GM23338 (cell line): ENCODE measurements around the gene CDHR4. TPM values are rescaled to one million over a fixed set of nuclear protein-coding genes. Genes with fewer than 3 reads are reported as not detected.

Experiments
- ATAC-seq: fragments of 200-7000 bp; cut with Tn5 transposase; 3 replicates; pipeline ENCODE4 v1.9.1; 2020
- DNase-seq: peaks from one replicate; pipeline ENCODE4 v3.0.0-alpha.2; 2015; ENCODE audit warnings: low spot score
- H2AFZ ChIP-seq: fragments of 200-600 bp; sonication (generic); 2 replicates; pipeline ENCODE4 v1.8.0; 2016; ENCODE audit warnings: antibody characterized with exemption, mild to moderate bottlenecking, moderate library complexity
- H3F3A ChIP-seq: fragments of 200-600 bp; sonication (generic); replicated peaks from 2 replicates; pipeline ENCODE4 v1.8.0; 2017; ENCODE audit warnings: antibody characterized with exemption, mixed run types, low read depth
- H3K27ac ChIP-seq: fragments of 200-600 bp; sonication (generic); 2 replicates; pipeline ENCODE4 v1.6.1; 2016; ENCODE audit warnings: low read depth
- H3K27me3 ChIP-seq: fragments of 200-600 bp; sonication (generic); 2 replicates; pipeline ENCODE4 v1.8.0; 2016; ENCODE audit warnings: mild to moderate bottlenecking, mixed run types, moderate library complexity; ENCODE audit not compliant: insufficient read depth
- H3K36me3 ChIP-seq: fragments of 200-600 bp; sonication (generic); 2 replicates; pipeline ENCODE4 v1.8.0; 2016; ENCODE audit warnings: mild to moderate bottlenecking; ENCODE audit not compliant: insufficient read depth
- H3K4me1 ChIP-seq: fragments of 200-600 bp; sonication (generic); 2 replicates; pipeline ENCODE4 v1.8.0; 2016; ENCODE audit warnings: mild to moderate bottlenecking, moderate library complexity; ENCODE audit not compliant: insufficient read depth
- H3K4me2 ChIP-seq: fragments of 200-600 bp; sonication (generic); 2 replicates; pipeline ENCODE4 v1.7.1; 2017; ENCODE audit warnings: mixed run types
- H3K4me3 ChIP-seq: fragments of 200-600 bp; sonication (generic); 2 replicates; pipeline ENCODE4 v1.6.1; 2016; ENCODE audit warnings: mixed run types
- H3K79me2 ChIP-seq: fragments of 200-600 bp; sonication (generic); replicated peaks from 2 replicates; pipeline ENCODE4 v1.8.0; 2017; ENCODE audit warnings: mild to moderate bottlenecking; ENCODE audit not compliant: insufficient read depth
- H3K9me2 ChIP-seq: fragments of 200-600 bp; sonication (generic); 2 replicates; pipeline ENCODE4 v1.8.0; 2017; ENCODE audit not compliant: insufficient read depth
- H4K20me1 ChIP-seq: fragments of 200-600 bp; sonication (generic); replicated peaks from 2 replicates; pipeline ENCODE4 v1.8.0; 2017; ENCODE audit warnings: mild to moderate bottlenecking; ENCODE audit not compliant: insufficient read depth
- H3K27ac Mint-ChIP-seq: 2 replicates; pipeline ENCODE4 v1.8.0; 2020; ENCODE audit warnings: inconsistent platforms, mild to moderate bottlenecking, moderate library complexity, mixed read lengths
- H3K27me3 Mint-ChIP-seq: 3 replicates; pipeline ENCODE4 v1.8.0; 2022; ENCODE audit warnings: low read depth, mild to moderate bottlenecking, moderate library complexity, mixed read lengths, inconsistent platforms; ENCODE audit not compliant: insufficient read depth, poor library complexity
- H3K36me3 Mint-ChIP-seq: 3 replicates; pipeline ENCODE4 v1.8.0; 2021; ENCODE audit warnings: low read depth, mild to moderate bottlenecking, inconsistent platforms, moderate library complexity, mixed read lengths
- H3K4me1 Mint-ChIP-seq: 3 replicates; pipeline ENCODE4 v1.8.0; 2020; ENCODE audit warnings: mild to moderate bottlenecking, inconsistent platforms, mixed read lengths
- H3K4me3 Mint-ChIP-seq: 3 replicates; pipeline ENCODE4 v1.8.0; 2021; ENCODE audit warnings: moderate library complexity, mild to moderate bottlenecking, inconsistent platforms, mixed read lengths
- H3K9me3 Mint-ChIP-seq: 3 replicates; pipeline ENCODE4 v1.8.0; 2020; ENCODE audit warnings: moderate library complexity, mild to moderate bottlenecking, inconsistent platforms, mixed read lengths
- CREB1 ChIP-seq: fragments of 250-450 bp; sonication (Bioruptor Pico); IDR thresholded peaks from 2 replicates; pipeline ENCODE4 v1.5.0; 2020; ENCODE audit warnings: low read depth, mild to moderate bottlenecking, moderate library complexity
- EZH2phosphoT487 ChIP-seq: fragments of 200-600 bp; sonication (generic); IDR thresholded peaks from one replicate; pipeline ENCODE4 v1.8.1; 2018; ENCODE audit warnings: antibody characterized with exemption; ENCODE audit not compliant: unreplicated experiment
- NANOG ChIP-seq: IDR thresholded peaks from 2 replicates; pipeline ENCODE4 v1.6.1; 2016; ENCODE audit warnings: antibody characterized with exemption, borderline replicate concordance
- POLR2AphosphoS5 ChIP-seq: IDR thresholded peaks from 2 replicates; pipeline ENCODE4 v1.6.1; 2016; ENCODE audit warnings: antibody characterized with exemption, low read depth
- STAT1 ChIP-seq: IDR thresholded peaks from one replicate; pipeline ENCODE4 v1.6.1; 2016; ENCODE audit warnings: antibody characterized with exemption; ENCODE audit not compliant: unreplicated experiment
- polyA plus RNA-seq: library from polyadenylated mRNA; unstranded; fragments of >200 nt; fragmentation: Nextera tagmentation; extraction: Ambion mirVana; gene quantifications from 2 replicates; pipeline ENCODE4 v1.2.1, GENCODE V29; 2016
- total RNA-seq: library from RNA; depleted of rRNA; stranded (reverse); fragments of >200 nt; shearing (Covaris generic); gene quantifications from 2 replicates; pipeline ENCODE4 v1.2.3, GENCODE V29; 2014
- TF ChIP-seq, protein P1 (sequence below): IDR thresholded peaks from one replicate; pipeline ENCODE4 v1.6.1; 2018; ENCODE audit warnings: antibody characterized with exemption; ENCODE audit not compliant: unreplicated experiment
- TF ChIP-seq, protein P2 (sequence below): IDR thresholded peaks from 2 replicates; pipeline ENCODE4 v1.6.1; 2016; ENCODE audit warnings: antibody characterized with exemption
- TF ChIP-seq, protein P3 (sequence below): fragments of 250-450 bp; sonication (Bioruptor Pico); IDR thresholded peaks from 2 replicates; pipeline ENCODE4 v1.5.0; 2020; ENCODE audit warnings: mild to moderate bottlenecking, moderate library complexity

Gene CDHR4
- total and polyA plus RNA-seq, 2 experiments from 2014 or later = 0.24 to 0.26 TPM

DNA sequence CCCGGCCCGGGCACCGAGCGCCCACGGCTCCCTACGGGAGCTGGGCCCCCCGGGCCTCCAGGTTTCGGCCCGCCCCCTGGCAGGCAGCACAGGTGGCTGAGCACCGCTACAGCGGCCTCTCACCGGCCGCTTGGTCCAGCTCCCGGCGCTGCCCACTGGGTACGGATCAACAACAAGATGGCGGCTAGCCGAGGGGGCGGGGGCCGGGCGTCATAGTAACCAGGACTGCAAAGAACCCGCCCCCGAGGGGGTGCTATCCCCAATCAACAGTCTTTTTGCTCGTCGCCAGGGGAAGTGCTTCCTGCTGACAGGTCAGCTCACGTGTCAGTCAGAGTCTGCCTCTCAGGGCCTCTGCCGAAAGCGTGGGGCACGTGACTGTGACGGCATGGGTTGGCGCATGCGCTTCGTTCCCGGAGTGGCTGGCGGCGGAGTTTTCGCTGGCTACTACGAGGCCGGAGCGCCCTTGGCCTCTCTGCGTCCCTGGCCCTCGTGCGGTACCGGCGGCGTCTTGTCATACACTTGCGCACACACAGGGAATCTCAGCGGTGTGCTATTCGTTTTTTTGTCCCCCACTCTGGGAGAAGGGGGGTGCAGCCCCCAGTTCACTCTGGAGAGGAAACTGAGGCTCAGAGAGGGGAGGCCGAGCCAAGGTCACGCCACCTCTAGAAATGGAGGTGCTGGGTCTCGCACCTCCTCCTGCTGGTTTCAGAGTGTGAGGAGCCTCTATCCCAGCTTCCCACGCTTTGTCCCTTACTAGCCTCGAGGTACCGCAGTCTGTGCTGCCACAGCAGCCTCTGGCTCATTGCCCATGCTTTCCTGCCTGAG is 13.1 kb downstream of the CDHR4 start, which contains the start of gene IP6K1:
IP6K1 (minus strand) TSS at position 186 of the 825 bp plus-strand sequence. CDS start 38,502 bp downstream, outside the sequence.
- TF ChIP-seq POLR2AphosphoS5 (peak; percentile 95), EZH2phosphoT487 (no peak), CREB1 (CRISPR knock-in tag) (peak; percentile 92)
- no peaks in the 10 kb centered on the region for H3K9me3 Mint-ChIP-seq
- no peaks in the 10 kb centered on the region for H3K27me3 ChIP-seq
- H4K20me1 ChIP-seq = peaks cover 8% of the 10 kb centered on the region
- H3K9me2 ChIP-seq = no peaks in the 10 kb centered on the region
- peaks cover 14% of the 10 kb centered on the region for H3K36me3 ChIP-seq
- peak within 1 kb of the TSS; percentile 86 for H3K4me2 ChIP-seq
- DNase-seq (peak; percentile 100), ATAC-seq (peak; percentile 90)
- H3K4me3 Mint-ChIP-seq = peak within 1 kb of the TSS; percentile 90
- H3K27me3 Mint-ChIP-seq = peaks cover 5% of the 10 kb centered on the region
- peaks cover 7% of the 10 kb centered on the region for H3K4me1 ChIP-seq
- H3K27ac Mint-ChIP-seq = peak within 1 kb of the TSS; percentile 95
- peaks cover 46% of the 10 kb centered on the region for H3K79me2 ChIP-seq
- H3K36me3 Mint-ChIP-seq = peaks cover 19% of the 10 kb centered on the region
- H2AFZ ChIP-seq = peak within 1 kb of the TSS; percentile 88
- no peaks in the 10 kb centered on the region; the same call in 1 of the 2 replicates for H3F3A ChIP-seq
- H3K27ac ChIP-seq = peak within 1 kb of the TSS; percentile 74; the same call in 1 of the 2 replicates
- H3K4me3 ChIP-seq = peak within 1 kb of the TSS; percentile 96
- H3K4me1 Mint-ChIP-seq = peaks cover 7% of the 10 kb centered on the region

DNA sequence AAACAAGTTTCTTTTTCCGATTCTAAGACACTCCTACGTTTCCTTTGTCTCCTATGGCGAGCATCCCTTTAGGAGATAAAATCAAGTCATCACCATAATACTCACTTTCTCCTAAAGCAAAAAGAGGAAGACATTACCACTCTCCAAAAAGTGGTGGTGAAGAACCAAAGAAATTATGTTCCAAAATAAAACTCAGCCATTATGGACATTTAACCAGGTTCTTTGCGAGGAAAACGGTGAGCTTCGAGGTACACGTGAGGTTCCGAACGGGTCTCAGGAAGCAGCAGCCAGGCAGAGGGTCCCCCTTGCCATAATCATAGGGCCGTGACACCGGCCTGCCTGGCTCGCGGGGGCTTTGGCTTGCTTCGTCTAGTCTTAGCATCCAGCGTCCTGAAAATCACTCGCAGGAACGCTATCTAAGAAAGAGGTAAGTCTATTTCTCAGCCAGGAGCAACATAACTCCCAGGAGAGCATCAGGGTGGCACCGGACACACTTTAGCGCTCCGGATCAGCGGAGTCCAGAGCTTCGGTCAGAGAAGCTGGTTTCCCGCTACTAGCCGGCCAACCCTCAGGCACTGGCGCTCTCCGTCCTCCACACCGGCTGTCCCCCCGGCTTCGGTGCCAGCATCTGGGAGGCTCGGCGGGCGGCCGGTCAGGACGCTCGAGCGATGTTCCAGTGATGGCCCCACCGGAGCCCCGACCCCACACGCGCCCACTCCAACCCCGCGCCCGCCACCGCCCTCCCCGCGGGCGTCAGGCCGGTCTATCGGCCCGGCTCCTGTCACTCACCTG is 13.9 kb downstream of the CDHR4 start:
- ATAC-seq (peak; percentile 49), DNase-seq (peak; percentile 63)
- no peaks in the 10 kb centered on the region for H3K9me2 ChIP-seq
- peaks cover 24% of the 10 kb centered on the region for H3K36me3 Mint-ChIP-seq
- peaks cover 5% of the 10 kb centered on the region for H3K27me3 Mint-ChIP-seq
- peak overlapping the region; percentile 90 for H3K4me3 Mint-ChIP-seq
- peaks cover 17% of the 10 kb centered on the region for H4K20me1 ChIP-seq
- peaks cover 55% of the 10 kb centered on the region for H3K79me2 ChIP-seq
- no peaks in the 10 kb centered on the region for H3K9me3 Mint-ChIP-seq
- H2AFZ ChIP-seq = peak overlapping the region; percentile 74; the same call in 1 of the 2 replicates
- peak overlapping the region; percentile 86 for H3K27ac Mint-ChIP-seq
- peaks cover 20% of the 10 kb centered on the region for H3K36me3 ChIP-seq
- H3K27me3 ChIP-seq = no peaks in the 10 kb centered on the region
- H3K4me1 ChIP-seq = peaks cover 7% of the 10 kb centered on the region
- H3K27ac ChIP-seq = peak overlapping the region; percentile 74; the same call in 1 of the 2 replicates
- H3K4me3 ChIP-seq = peak overlapping the region; percentile 96
- H3K4me1 Mint-ChIP-seq = peaks cover 7% of the 10 kb centered on the region
- no peaks in the 10 kb centered on the region; the same call in 1 of the 2 replicates for H3F3A ChIP-seq
- peak overlapping the region; percentile 86 for H3K4me2 ChIP-seq
- TF ChIP-seq, protein P1, sequence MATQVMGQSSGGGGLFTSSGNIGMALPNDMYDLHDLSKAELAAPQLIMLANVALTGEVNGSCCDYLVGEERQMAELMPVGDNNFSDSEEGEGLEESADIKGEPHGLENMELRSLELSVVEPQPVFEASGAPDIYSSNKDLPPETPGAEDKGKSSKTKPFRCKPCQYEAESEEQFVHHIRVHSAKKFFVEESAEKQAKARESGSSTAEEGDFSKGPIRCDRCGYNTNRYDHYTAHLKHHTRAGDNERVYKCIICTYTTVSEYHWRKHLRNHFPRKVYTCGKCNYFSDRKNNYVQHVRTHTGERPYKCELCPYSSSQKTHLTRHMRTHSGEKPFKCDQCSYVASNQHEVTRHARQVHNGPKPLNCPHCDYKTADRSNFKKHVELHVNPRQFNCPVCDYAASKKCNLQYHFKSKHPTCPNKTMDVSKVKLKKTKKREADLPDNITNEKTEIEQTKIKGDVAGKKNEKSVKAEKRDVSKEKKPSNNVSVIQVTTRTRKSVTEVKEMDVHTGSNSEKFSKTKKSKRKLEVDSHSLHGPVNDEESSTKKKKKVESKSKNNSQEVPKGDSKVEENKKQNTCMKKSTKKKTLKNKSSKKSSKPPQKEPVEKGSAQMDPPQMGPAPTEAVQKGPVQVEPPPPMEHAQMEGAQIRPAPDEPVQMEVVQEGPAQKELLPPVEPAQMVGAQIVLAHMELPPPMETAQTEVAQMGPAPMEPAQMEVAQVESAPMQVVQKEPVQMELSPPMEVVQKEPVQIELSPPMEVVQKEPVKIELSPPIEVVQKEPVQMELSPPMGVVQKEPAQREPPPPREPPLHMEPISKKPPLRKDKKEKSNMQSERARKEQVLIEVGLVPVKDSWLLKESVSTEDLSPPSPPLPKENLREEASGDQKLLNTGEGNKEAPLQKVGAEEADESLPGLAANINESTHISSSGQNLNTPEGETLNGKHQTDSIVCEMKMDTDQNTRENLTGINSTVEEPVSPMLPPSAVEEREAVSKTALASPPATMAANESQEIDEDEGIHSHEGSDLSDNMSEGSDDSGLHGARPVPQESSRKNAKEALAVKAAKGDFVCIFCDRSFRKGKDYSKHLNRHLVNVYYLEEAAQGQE = no peak
- TF ChIP-seq NANOG (no peak), STAT1 (no peak)
- TF ChIP-seq, protein P2, sequence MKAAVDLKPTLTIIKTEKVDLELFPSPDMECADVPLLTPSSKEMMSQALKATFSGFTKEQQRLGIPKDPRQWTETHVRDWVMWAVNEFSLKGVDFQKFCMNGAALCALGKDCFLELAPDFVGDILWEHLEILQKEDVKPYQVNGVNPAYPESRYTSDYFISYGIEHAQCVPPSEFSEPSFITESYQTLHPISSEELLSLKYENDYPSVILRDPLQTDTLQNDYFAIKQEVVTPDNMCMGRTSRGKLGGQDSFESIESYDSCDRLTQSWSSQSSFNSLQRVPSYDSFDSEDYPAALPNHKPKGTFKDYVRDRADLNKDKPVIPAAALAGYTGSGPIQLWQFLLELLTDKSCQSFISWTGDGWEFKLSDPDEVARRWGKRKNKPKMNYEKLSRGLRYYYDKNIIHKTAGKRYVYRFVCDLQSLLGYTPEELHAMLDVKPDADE = no peak
- TF ChIP-seq, protein P3, sequence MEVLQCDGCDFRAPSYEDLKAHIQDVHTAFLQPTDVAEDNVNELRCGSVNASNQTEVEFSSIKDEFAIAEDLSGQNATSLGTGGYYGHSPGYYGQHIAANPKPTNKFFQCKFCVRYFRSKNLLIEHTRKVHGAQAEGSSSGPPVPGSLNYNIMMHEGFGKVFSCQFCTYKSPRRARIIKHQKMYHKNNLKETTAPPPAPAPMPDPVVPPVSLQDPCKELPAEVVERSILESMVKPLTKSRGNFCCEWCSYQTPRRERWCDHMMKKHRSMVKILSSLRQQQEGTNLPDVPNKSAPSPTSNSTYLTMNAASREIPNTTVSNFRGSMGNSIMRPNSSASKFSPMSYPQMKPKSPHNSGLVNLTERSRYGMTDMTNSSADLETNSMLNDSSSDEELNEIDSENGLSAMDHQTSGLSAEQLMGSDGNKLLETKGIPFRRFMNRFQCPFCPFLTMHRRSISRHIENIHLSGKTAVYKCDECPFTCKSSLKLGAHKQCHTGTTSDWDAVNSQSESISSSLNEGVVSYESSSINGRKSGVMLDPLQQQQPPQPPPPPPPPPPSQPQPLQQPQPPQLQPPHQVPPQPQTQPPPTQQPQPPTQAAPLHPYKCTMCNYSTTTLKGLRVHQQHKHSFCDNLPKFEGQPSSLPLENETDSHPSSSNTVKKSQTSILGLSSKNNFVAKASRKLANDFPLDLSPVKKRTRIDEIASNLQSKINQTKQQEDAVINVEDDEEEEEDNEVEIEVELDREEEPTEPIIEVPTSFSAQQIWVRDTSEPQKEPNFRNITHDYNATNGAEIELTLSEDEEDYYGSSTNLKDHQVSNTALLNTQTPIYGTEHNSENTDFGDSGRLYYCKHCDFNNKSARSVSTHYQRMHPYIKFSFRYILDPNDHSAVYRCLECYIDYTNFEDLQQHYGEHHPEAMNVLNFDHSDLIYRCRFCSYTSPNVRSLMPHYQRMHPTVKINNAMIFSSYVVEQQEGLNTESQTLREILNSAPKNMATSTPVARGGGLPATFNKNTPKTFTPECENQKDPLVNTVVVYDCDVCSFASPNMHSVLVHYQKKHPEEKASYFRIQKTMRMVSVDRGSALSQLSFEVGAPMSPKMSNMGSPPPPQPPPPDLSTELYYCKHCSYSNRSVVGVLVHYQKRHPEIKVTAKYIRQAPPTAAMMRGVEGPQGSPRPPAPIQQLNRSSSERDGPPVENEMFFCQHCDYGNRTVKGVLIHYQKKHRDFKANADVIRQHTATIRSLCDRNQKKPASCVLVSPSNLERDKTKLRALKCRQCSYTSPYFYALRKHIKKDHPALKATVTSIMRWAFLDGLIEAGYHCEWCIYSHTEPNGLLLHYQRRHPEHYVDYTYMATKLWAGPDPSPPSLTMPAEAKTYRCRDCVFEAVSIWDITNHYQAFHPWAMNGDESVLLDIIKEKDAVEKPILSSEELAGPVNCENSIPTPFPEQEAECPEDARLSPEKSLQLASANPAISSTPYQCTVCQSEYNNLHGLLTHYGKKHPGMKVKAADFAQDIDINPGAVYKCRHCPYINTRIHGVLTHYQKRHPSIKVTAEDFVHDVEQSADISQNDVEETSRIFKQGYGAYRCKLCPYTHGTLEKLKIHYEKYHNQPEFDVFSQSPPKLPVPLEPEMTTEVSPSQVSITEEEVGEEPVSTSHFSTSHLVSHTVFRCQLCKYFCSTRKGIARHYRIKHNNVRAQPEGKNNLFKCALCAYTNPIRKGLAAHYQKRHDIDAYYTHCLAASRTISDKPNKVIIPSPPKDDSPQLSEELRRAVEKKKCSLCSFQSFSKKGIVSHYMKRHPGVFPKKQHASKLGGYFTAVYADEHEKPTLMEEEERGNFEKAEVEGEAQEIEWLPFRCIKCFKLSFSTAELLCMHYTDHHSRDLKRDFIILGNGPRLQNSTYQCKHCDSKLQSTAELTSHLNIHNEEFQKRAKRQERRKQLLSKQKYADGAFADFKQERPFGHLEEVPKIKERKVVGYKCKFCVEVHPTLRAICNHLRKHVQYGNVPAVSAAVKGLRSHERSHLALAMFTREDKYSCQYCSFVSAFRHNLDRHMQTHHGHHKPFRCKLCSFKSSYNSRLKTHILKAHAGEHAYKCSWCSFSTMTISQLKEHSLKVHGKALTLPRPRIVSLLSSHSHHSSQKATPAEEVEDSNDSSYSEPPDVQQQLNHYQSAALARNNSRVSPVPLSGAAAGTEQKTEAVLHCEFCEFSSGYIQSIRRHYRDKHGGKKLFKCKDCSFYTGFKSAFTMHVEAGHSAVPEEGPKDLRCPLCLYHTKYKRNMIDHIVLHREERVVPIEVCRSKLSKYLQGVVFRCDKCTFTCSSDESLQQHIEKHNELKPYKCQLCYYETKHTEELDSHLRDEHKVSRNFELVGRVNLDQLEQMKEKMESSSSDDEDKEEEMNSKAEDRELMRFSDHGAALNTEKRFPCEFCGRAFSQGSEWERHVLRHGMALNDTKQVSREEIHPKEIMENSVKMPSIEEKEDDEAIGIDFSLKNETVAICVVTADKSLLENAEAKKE (CRISPR knock-in tag) = no peak
